ENCODE results near the gene FAM53B. TPM values are rescaled to one million over a fixed set of nuclear protein-coding genes. Genes with fewer than 3 reads are reported as not detected.

Gene FAM53B
- total RNA-seq, 4 donors from 2014 or later: 140 to 253 (median 192) TPM

- no peak for TF ChIP-seq POLR2A (IDR thresholded peaks at IDR 0.05)
- TF ChIP-seq, protein P1, sequence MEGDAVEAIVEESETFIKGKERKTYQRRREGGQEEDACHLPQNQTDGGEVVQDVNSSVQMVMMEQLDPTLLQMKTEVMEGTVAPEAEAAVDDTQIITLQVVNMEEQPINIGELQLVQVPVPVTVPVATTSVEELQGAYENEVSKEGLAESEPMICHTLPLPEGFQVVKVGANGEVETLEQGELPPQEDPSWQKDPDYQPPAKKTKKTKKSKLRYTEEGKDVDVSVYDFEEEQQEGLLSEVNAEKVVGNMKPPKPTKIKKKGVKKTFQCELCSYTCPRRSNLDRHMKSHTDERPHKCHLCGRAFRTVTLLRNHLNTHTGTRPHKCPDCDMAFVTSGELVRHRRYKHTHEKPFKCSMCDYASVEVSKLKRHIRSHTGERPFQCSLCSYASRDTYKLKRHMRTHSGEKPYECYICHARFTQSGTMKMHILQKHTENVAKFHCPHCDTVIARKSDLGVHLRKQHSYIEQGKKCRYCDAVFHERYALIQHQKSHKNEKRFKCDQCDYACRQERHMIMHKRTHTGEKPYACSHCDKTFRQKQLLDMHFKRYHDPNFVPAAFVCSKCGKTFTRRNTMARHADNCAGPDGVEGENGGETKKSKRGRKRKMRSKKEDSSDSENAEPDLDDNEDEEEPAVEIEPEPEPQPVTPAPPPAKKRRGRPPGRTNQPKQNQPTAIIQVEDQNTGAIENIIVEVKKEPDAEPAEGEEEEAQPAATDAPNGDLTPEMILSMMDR (IDR thresholded peaks at IDR 0.05 in 4 of 5, conservative IDR thresholded peaks at IDR 0.05 in 1 of 5): no peak
- DNase-seq: no peak
- no peak for ATAC-seq
- no peak overlapping the region for H3K4me3 ChIP-seq
- H3K27ac ChIP-seq: no peak overlapping the region
- no peaks in the 10 kb centered on the region for H3K9me3 ChIP-seq
- no peaks in the 10 kb centered on the region for H3K27me3 ChIP-seq
- H3K4me1 ChIP-seq: no peaks in the 10 kb centered on the region
- intact Hi-C loops (cut with DNase I; ENCODE audit: low total_unique reads) (no loop called here), in situ Hi-C loops (cut with MboI; ENCODE audit: low sequenced_read_pairs in 4 of 4) (no loop called here)
- H3K36me3 ChIP-seq: no peaks in the 10 kb centered on the region
These were observed 169.6 kb downstream of the FAM53B start for GRCh38 chr10:124574456-124575070.

- ATAC-seq: no peak
- intact Hi-C loops (cut with DNase I; ENCODE audit: low total_unique reads) (no loop called here), in situ Hi-C loops (cut with MboI; ENCODE audit: low sequenced_read_pairs in 4 of 4) (no loop called here)
- no peak for TF ChIP-seq POLR2A (IDR thresholded peaks at IDR 0.05)
- TF ChIP-seq, protein P1 (IDR thresholded peaks at IDR 0.05 in 4 of 5, conservative IDR thresholded peaks at IDR 0.05 in 1 of 5): no peak
- no peak for DNase-seq
- H3K36me3 ChIP-seq: no peaks in the 10 kb centered on the region
- no peaks in the 10 kb centered on the region for H3K4me1 ChIP-seq
- H3K9me3 ChIP-seq: no peaks in the 10 kb centered on the region
- no peak overlapping the region for H3K27ac ChIP-seq
- no peak overlapping the region for H3K4me3 ChIP-seq
- H3K27me3 ChIP-seq: no peaks in the 10 kb centered on the region
These were observed 170.3 kb downstream of the FAM53B start for GRCh38 chr10:124573726-124574455.

- intact Hi-C loops (cut with DNase I; ENCODE audit: low total_unique reads): no loop called here
- no peak for DNase-seq
- TF ChIP-seq, protein P1 (IDR thresholded peaks at IDR 0.05 in 4 of 5, conservative IDR thresholded peaks at IDR 0.05 in 1 of 5): no peak
- TF ChIP-seq POLR2A (IDR thresholded peaks at IDR 0.05): no peak
- Histone ChIP-seq H3K27ac (no peak overlapping the region), H3K27me3 (no peaks in the 10 kb centered on the region), H3K9me3 (no peaks in the 10 kb centered on the region), H3K4me1 (no peaks in the 10 kb centered on the region), H3K4me3 (no peak overlapping the region), H3K36me3 (no peaks in the 10 kb centered on the region)
- in situ Hi-C loops (cut with MboI; ENCODE audit: low sequenced_read_pairs in 4 of 4): no loop called here
- no peak for ATAC-seq
These were observed 171.4 kb downstream of the FAM53B start for GRCh38 chr10:124572751-124573150.

GRCh38 chr10:124570646-124571045 lies 173.5 kb downstream of the FAM53B start:
- intact Hi-C loops (cut with DNase I; ENCODE audit: low total_unique reads) (no loop called here), in situ Hi-C loops (cut with MboI; ENCODE audit: low sequenced_read_pairs in 4 of 4) (no loop called here)
- DNase-seq (no peak), ATAC-seq (no peak)
- Histone ChIP-seq H3K27ac (no peak overlapping the region), H3K36me3 (no peaks in the 10 kb centered on the region), H3K4me3 (no peak overlapping the region), H3K9me3 (no peaks in the 10 kb centered on the region), H3K27me3 (no peaks in the 10 kb centered on the region), H3K4me1 (peaks cover 9 to 11% of the 10 kb centered on the region in 2 donors)
- TF ChIP-seq, protein P1 (IDR thresholded peaks at IDR 0.05 in 4 of 5, conservative IDR thresholded peaks at IDR 0.05 in 1 of 5): no peak
- no peak for TF ChIP-seq POLR2A (IDR thresholded peaks at IDR 0.05)

Data from gastrocnemius medialis (tissue), 4 donors.